ENCODE results near the gene RRN3. TPM values are rescaled to one million over a fixed set of nuclear protein-coding genes. Genes with fewer than 3 reads are reported as not detected.
"Not testable (repeated sequence)": the region's sequence is repeated elsewhere in the genome, so short reads cannot be mapped to it uniquely, and the experiment has no call there.

Gene RRN3
- total RNA-seq, 1 experiment from 2014 or later, result 40.9 TPM

DNA sequence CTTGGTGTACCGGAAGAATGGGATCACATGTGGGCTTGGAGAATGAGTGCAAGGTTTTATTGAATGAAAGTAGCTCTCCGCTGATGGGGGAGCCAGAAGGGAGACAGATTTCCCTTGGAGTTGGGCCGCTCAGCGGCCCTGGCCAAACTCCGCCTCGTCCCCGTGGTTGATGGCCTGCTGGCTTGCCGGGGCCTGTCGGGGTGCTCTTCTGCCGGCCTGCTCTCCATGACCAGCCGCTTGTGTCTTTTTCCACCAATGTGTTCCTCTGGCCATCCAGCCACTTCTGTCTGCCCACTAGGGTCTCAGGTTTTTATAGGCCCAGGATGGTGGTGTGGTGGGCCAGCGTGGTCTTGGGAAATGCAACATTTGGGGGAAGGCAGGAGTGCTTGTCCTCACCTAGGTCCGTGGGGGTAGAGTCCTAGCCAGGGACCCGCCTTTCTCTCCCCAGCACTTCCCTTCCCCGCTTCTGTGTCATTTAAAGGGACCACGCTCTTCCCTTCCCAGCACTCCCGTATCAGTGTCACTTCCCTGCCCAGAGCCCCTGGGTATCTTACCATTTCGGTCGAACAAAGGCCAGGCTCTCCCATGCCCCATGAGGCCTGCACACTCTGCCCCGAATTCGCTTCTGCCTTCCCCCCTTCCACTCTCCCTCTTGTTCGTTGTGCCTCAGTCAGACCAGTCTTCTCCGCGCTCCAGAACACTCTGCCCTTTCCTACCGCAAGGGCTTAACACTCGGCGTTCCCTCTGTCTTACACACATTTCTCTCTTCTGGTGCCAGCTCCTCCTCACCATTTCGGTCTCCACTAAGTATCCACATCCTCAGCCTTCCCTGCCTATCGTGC, 66.3 kb downstream of the RRN3 start:
- DNase-seq; H3K18ac ChIP-seq (ENCODE audit: insufficient read length, low read depth, low read length); H3K4ac ChIP-seq (ENCODE audit: low read depth, low read length); H3K23me2 ChIP-seq (ENCODE audit: insufficient read length, low read depth, low read length, poor library complexity, severe bottlenecking); H3K23ac ChIP-seq (ENCODE audit: insufficient read length, low read depth, low read length); H3K9me3 Mint-ChIP-seq; H3K27me3 ChIP-seq (ENCODE audit: insufficient read depth, low read length); H2BK15ac ChIP-seq (ENCODE audit: low read depth, low read length); H2AFZ ChIP-seq (ENCODE audit: low read length); H4K8ac ChIP-seq (replicated peaks; ENCODE audit: insufficient read length, low read depth, low read length); H3K14ac ChIP-seq (ENCODE audit: insufficient read depth, low read length); H3K4me3 Mint-ChIP-seq; H4K91ac ChIP-seq (ENCODE audit: insufficient read length, low read depth, low read length); H3T11ph ChIP-seq (ENCODE audit: low read length); H3K4me1 ChIP-seq (ENCODE audit: insufficient read depth, low read length); H3K9me3 ChIP-seq (ENCODE audit: control insufficient read depth, low read depth, low read length); H4K5ac ChIP-seq (ENCODE audit: insufficient read length, low read depth, low read length); H3K4me2 ChIP-seq (ENCODE audit: insufficient read depth, insufficient read length, low read length); H2BK20ac ChIP-seq (ENCODE audit: low read depth, low read length, poor library complexity, severe bottlenecking); H2BK5ac ChIP-seq (ENCODE audit: insufficient read length, low read length); H4K20me1 ChIP-seq (ENCODE audit: control insufficient read depth, insufficient read depth, insufficient read length); H2BK12ac ChIP-seq (ENCODE audit: insufficient read length, low read depth, low read length); H3K56ac ChIP-seq (ENCODE audit: insufficient read length, low read depth, low read length); H3K9ac ChIP-seq (ENCODE audit: extremely low read depth, insufficient read length, low read length); H2BK120ac ChIP-seq (ENCODE audit: low read depth, low read length, poor library complexity, severe bottlenecking); H3K27me3 Mint-ChIP-seq (ENCODE audit: low read depth); H3K79me2 ChIP-seq (ENCODE audit: insufficient read depth, low read length); H3K79me1 ChIP-seq (ENCODE audit: insufficient read depth, low read depth, low read length, poor library complexity, severe bottlenecking); H2AK5ac ChIP-seq (ENCODE audit: insufficient read length, low read length); H3K27ac ChIP-seq (ENCODE audit: insufficient read length, low read depth, low read length): not testable (repeated sequence)
- peak overlapping the region in 2 of 3 experiments; percentile 61 to 90; a peak in 5 of 7 replicates for H3K27ac Mint-ChIP-seq
- H3K36me3 Mint-ChIP-seq (ENCODE audit: insufficient read depth in 1 of 3, low read depth in 3 of 3), result peaks cover 26 to 83% (median 69%) of the 10 kb centered on the region in 3 experiments
- H3K4me1 Mint-ChIP-seq, result peaks cover 11 to 15% of the 10 kb centered on the region in 2 experiments
- WGBS (ENCODE audit: extremely low coverage, insufficient read length, low lambda C conversion rate), result no CpG with 5 or more reads among the region's 29 CpGs

GRCh38 chr16:15027051-15027450, 67.0 kb downstream of the RRN3 start:
- H3K14ac ChIP-seq (ENCODE audit: insufficient read depth, low read length); H3K4me3 Mint-ChIP-seq; H4K91ac ChIP-seq (ENCODE audit: insufficient read length, low read depth, low read length); H3K9me3 ChIP-seq (ENCODE audit: control insufficient read depth, low read depth, low read length); H2AFZ ChIP-seq (ENCODE audit: low read length); H3K4me1 ChIP-seq (ENCODE audit: insufficient read depth, low read length); H2BK120ac ChIP-seq (ENCODE audit: low read depth, low read length, poor library complexity, severe bottlenecking); H3K27me3 ChIP-seq (ENCODE audit: insufficient read depth, low read length); H3K9me3 Mint-ChIP-seq; H3K18ac ChIP-seq (ENCODE audit: insufficient read length, low read depth, low read length); H3K4me2 ChIP-seq (ENCODE audit: insufficient read depth, insufficient read length, low read length); H2BK12ac ChIP-seq (ENCODE audit: insufficient read length, low read depth, low read length); H4K20me1 ChIP-seq (ENCODE audit: control insufficient read depth, insufficient read depth, insufficient read length); H2BK5ac ChIP-seq (ENCODE audit: insufficient read length, low read length); H2BK20ac ChIP-seq (ENCODE audit: low read depth, low read length, poor library complexity, severe bottlenecking); H3K23me2 ChIP-seq (ENCODE audit: insufficient read length, low read depth, low read length, poor library complexity, severe bottlenecking); H3K9ac ChIP-seq (ENCODE audit: extremely low read depth, insufficient read length, low read length); H2AK5ac ChIP-seq (ENCODE audit: insufficient read length, low read length); H4K5ac ChIP-seq (ENCODE audit: insufficient read length, low read depth, low read length); H4K8ac ChIP-seq (replicated peaks; ENCODE audit: insufficient read length, low read depth, low read length); H3K27me3 Mint-ChIP-seq (ENCODE audit: low read depth); H3K56ac ChIP-seq (ENCODE audit: insufficient read length, low read depth, low read length); H2BK15ac ChIP-seq (ENCODE audit: low read depth, low read length); H3K27ac ChIP-seq (ENCODE audit: insufficient read length, low read depth, low read length); H3K79me2 ChIP-seq (ENCODE audit: insufficient read depth, low read length); H3K4ac ChIP-seq (ENCODE audit: low read depth, low read length); H3K23ac ChIP-seq (ENCODE audit: insufficient read length, low read depth, low read length); H3K79me1 ChIP-seq (ENCODE audit: insufficient read depth, low read depth, low read length, poor library complexity, severe bottlenecking); H3T11ph ChIP-seq (ENCODE audit: low read length): not testable (repeated sequence)
- WGBS (ENCODE audit: extremely low coverage, insufficient read length, low lambda C conversion rate), result no CpG with 5 or more reads among the region's 8 CpGs
- Mint-ChIP-seq H3K27ac (peak overlapping the region in 2 of 3 experiments; percentile 69 to 90; a peak in 4 of 7 replicates), H3K36me3 (ENCODE audit: insufficient read depth in 1 of 3, low read depth in 3 of 3) (peaks cover 26 to 84% (median 69%) of the 10 kb centered on the region in 3 experiments), H3K4me1 (peaks cover 11 to 15% of the 10 kb centered on the region in 2 experiments)
- peak; percentile 17 for DNase-seq

Data from H9 (cell line).